Stimulated activated naive CD4-positive, alpha-beta T cell (primary cell): ENCODE measurements around the gene SPAG6.

ENCODE experiments used
- DNase-seq, 6 experiments: peaks; one replicate each; lab custom pipeline; 2025; lab: John Stamatoyannopoulos, UW

The SPAG6 gene

GRCh38 chr10:22321924-22322640, 23.2 kb upstream of the SPAG6 start:
- peak in 4 of 6 experiments; percentile 26 to 45 (median 32) for DNase-seq

GRCh38 chr10:22322641-22323160, 22.6 kb upstream of the SPAG6 start:
- DNase-seq, result no peak

- DNase-seq, result peak in 1 of 6 experiments; percentile 40
These were observed 21.6 kb upstream of the SPAG6 start for GRCh38 chr10:22323538-22324305.

- no peak for DNase-seq
These were observed 20.9 kb upstream of the SPAG6 start for GRCh38 chr10:22324413-22324812.

GRCh38 chr10:22324893-22325271, 20.4 kb upstream of the SPAG6 start:
- DNase-seq, result no peak

- peak; percentile 62 to 84 (median 73) for DNase-seq
These were observed 19.8 kb upstream of the SPAG6 start for GRCh38 chr10:22325272-22326144.

GRCh38 chr10:22326145-22326702, 19.1 kb upstream of the SPAG6 start:
- DNase-seq, result peak in 1 of 6 experiments; percentile 28

GRCh38 chr10:22329150-22329549, 16.1 kb upstream of the SPAG6 start:
- DNase-seq, result no peak

GRCh38 chr10:22332116-22332692, 13.1 kb upstream of the SPAG6 start:
- no peak for DNase-seq

GRCh38 chr10:22333167-22333974, 11.9 kb upstream of the SPAG6 start:
- peak in 3 of 6 experiments; percentile 58 to 80 (median 75) for DNase-seq

- no peak for DNase-seq
These were observed 11.4 kb upstream of the SPAG6 start for GRCh38 chr10:22333975-22334282.

GRCh38 chr10:22334414-22335172, 10.7 kb upstream of the SPAG6 start:
- DNase-seq, result no peak

GRCh38 chr10:22335173-22335933, 9.9 kb upstream of the SPAG6 start:
- peak; percentile 61 to 83 (median 64) for DNase-seq

GRCh38 chr10:22338185-22338900, 7.0 kb upstream of the SPAG6 start:
- DNase-seq, result no peak

- DNase-seq, result no peak
These were observed 6.4 kb upstream of the SPAG6 start for GRCh38 chr10:22338931-22339330.

- DNase-seq, result no peak
These were observed 5.5 kb upstream of the SPAG6 start for GRCh38 chr10:22339761-22340328.

- peak; percentile 24 to 74 (median 56) for DNase-seq
These were observed 4.7 kb upstream of the SPAG6 start for GRCh38 chr10:22340329-22341189.
